Gastroesophageal sphincter (tissue), 4 donors: Measurements from ENCODE around the gene CDIPT. TPM values are rescaled to one million over a fixed set of nuclear protein-coding genes. Genes with fewer than 3 reads are reported as not detected.

Experiments used
- ATAC-seq: fragments of 150-250 bp; one replicate; pipeline ENCODE4 v1.9.1; 2016; ENCODE audit warnings: mild to moderate bottlenecking, moderate library complexity
- H3K27ac ChIP-seq, 4 donors: fragments of 200-600 bp; sonication (generic) in 3 of 4; 1 replicate in 3 of 4; 2 replicates in 1 of 4; pipeline ENCODE4 v1.5.1; 2016 to 2019
- H3K27me3 ChIP-seq: fragments of 200-600 bp; sonication (generic); one replicate; pipeline ENCODE4 v1.5.1; 2019
- H3K36me3 ChIP-seq, 2 donors: fragments of 200-600 bp; sonication (generic); one replicate each; pipeline ENCODE4 v1.5.1; 2019; ENCODE audit warnings: control low read depth in 1 of 2
- H3K4me1 ChIP-seq, 3 donors: fragments of 200-600 bp; sonication (generic); 1 replicate in 2 of 3; 2 replicates in 1 of 3; pipeline ENCODE4 v1.5.1; 2016 to 2019; ENCODE audit warnings: control low read depth in 2 of 3
- H3K4me3 ChIP-seq, 2 donors: fragments of 200-600 bp; sonication (generic); one replicate each; pipeline ENCODE4 v1.5.1; 2019; ENCODE audit warnings: mild to moderate bottlenecking in 1 of 2, moderate library complexity in 1 of 2
- H3K9me3 ChIP-seq, 3 donors: fragments of 200-600 bp; sonication (generic); one replicate each; pipeline ENCODE4 v1.5.1; 2017 to 2019; ENCODE audit warnings: control low read depth in 2 of 3
- CTCF ChIP-seq, 4 experiments: fragments of 200-600 bp in 2 of 4; fragments of 450-650 bp in 2 of 4; sonication (generic) in 1 of 4; IDR thresholded peaks; one replicate each; pipeline ENCODE4 v1.5.1; 2017 to 2019; ENCODE audit warnings: antibody characterized with exemption in 4 of 4, mild to moderate bottlenecking in 2 of 4, moderate library complexity in 2 of 4
- EP300 ChIP-seq: sonication (generic); formaldehyde crosslinking; IDR thresholded peaks from one replicate; pipeline ENCODE4 v1.6.1; 2017; ENCODE audit warnings: antibody characterized with exemption, mild to moderate bottlenecking
- POLR2A ChIP-seq, 2 donors: fragments of 450-650 bp; IDR thresholded peaks; one replicate each; pipeline ENCODE4 v1.6.1; 2017; ENCODE audit warnings: antibody characterized with exemption in 2 of 2, mild to moderate bottlenecking in 2 of 2, moderate library complexity in 1 of 2
- POLR2AphosphoS5 ChIP-seq: sonication (generic); formaldehyde crosslinking; IDR thresholded peaks from one replicate; pipeline ENCODE4 v1.6.1; 2017; ENCODE audit warnings: antibody characterized with exemption
- WGBS, 2 donors: methylation state at CpG; one replicate each; pipeline ENCODE4 v1.1.5; 2018; ENCODE audit warnings: low coverage in 1 of 2; 5-methylcytosine and 5-hydroxymethylcytosine counted together
- total RNA-seq, 4 donors: library from RNA; depleted of rRNA; stranded (reverse); fragments of >200 nt; gene quantifications; one replicate each; pipeline ENCODE4 v1.1.0, GENCODE V29; 2016

CDIPT gene
- total RNA-seq, 4 donors from 2014 or later, result 119 to 167 (median 130) TPM

- ATAC-seq, result no peak
- Histone ChIP-seq H3K27me3 (no peaks in the 10 kb centered on the region), H3K9me3 (no peaks in the 10 kb centered on the region), H3K36me3 (peaks cover 0 to 98% of the 10 kb centered on the region in 2 donors), H3K4me3 (no peak overlapping the region), H3K4me1 (peaks cover 0 to 12% (median 4%) of the 10 kb centered on the region in 3 donors), H3K27ac (no peak overlapping the region)
- TF ChIP-seq EP300 (no peak), POLR2AphosphoS5 (no peak), POLR2A (IDR thresholded peaks at IDR 0.05) (no peak), CTCF (IDR thresholded peaks at IDR 0.05) (no peak)
- WGBS, 2 donors, result 92 to 100% methylated on average over 2 to 7 of the region's 9 CpGs
Measured at GRCh38 chr16:29842732-29843346, 20.2 kb downstream of the CDIPT start.

- Histone ChIP-seq H3K36me3 (peaks cover 0 to 98% of the 10 kb centered on the region in 2 donors), H3K9me3 (no peaks in the 10 kb centered on the region), H3K27me3 (no peaks in the 10 kb centered on the region), H3K27ac (no peak overlapping the region), H3K4me1 (peaks cover 0 to 12% (median 4%) of the 10 kb centered on the region in 3 donors), H3K4me3 (no peak overlapping the region)
- ATAC-seq, result no peak
- TF ChIP-seq CTCF (IDR thresholded peaks at IDR 0.05), result no peak
- TF ChIP-seq POLR2A (IDR thresholded peaks at IDR 0.05), result no peak
- no peak for TF ChIP-seq EP300
- TF ChIP-seq POLR2AphosphoS5, result no peak
- no CpG with 5 or more reads among the region's 23 CpGs for WGBS, 2 donors
Measured at GRCh38 chr16:29841631-29842030, 21.4 kb downstream of the CDIPT start.

GRCh38 chr16:29840240-29840639 lies 22.8 kb downstream of the CDIPT start:
- Histone ChIP-seq H3K4me3 (no peak overlapping the region), H3K9me3 (no peaks in the 10 kb centered on the region), H3K27ac (no peak overlapping the region), H3K36me3 (peaks cover 0 to 98% of the 10 kb centered on the region in 2 donors), H3K4me1 (peaks cover 0 to 7% (median 2%) of the 10 kb centered on the region in 3 donors), H3K27me3 (no peaks in the 10 kb centered on the region)
- no peak for ATAC-seq
- TF ChIP-seq EP300 (no peak), CTCF (IDR thresholded peaks at IDR 0.05) (no peak), POLR2A (IDR thresholded peaks at IDR 0.05) (no peak), POLR2AphosphoS5 (no peak)
- 56 to 74% methylated on average over 4 to 7 of the region's 10 CpGs for WGBS, 2 donors

GRCh38 chr16:29839822-29840221 lies 23.2 kb downstream of the CDIPT start:
- Histone ChIP-seq H3K4me1 (peaks cover 0 to 6% (median 0%) of the 10 kb centered on the region in 3 donors), H3K4me3 (no peak overlapping the region), H3K36me3 (peaks cover 0 to 98% of the 10 kb centered on the region in 2 donors), H3K9me3 (no peaks in the 10 kb centered on the region), H3K27me3 (no peaks in the 10 kb centered on the region), H3K27ac (no peak overlapping the region)
- TF ChIP-seq POLR2A (IDR thresholded peaks at IDR 0.05) (no peak), CTCF (IDR thresholded peaks at IDR 0.05) (no peak), POLR2AphosphoS5 (no peak), EP300 (no peak)
- ATAC-seq, result no peak
- WGBS, 2 donors, result 37 to 76% methylated on average over 2 to 5 of the region's 6 CpGs

GRCh38 chr16:29837841-29838240 lies 25.2 kb downstream of the CDIPT start:
- Histone ChIP-seq H3K36me3 (peaks cover 0 to 99% of the 10 kb centered on the region in 2 donors), H3K4me3 (no peak overlapping the region), H3K4me1 (no peaks in the 10 kb centered on the region), H3K9me3 (no peaks in the 10 kb centered on the region), H3K27ac (no peak overlapping the region), H3K27me3 (no peaks in the 10 kb centered on the region)
- no peak for TF ChIP-seq EP300
- TF ChIP-seq POLR2AphosphoS5, result no peak
- TF ChIP-seq POLR2A (IDR thresholded peaks at IDR 0.05), result no peak
- no peak for TF ChIP-seq CTCF (IDR thresholded peaks at IDR 0.05)
- no peak for ATAC-seq
- WGBS, 2 donors, result no CpG with 5 or more reads among the region's 5 CpGs
